RPMI7951 (cell line): ENCODE data around the gene TLCD5. TPM values are rescaled to one million over a fixed set of nuclear protein-coding genes. Genes with fewer than 3 reads are reported as not detected.

Experiments
- DNase-seq: peaks from one replicate; pipeline ENCODE4 v3.0.0-alpha.2; 2012; ENCODE audit warnings: low read depth
- total RNA-seq: library from RNA; depleted of rRNA; stranded (reverse); fragments of >200 nt; shearing (Covaris generic); gene quantifications from 2 replicates; pipeline ENCODE4 v1.2.3, GENCODE V29; 2014

TLCD5 gene
- total RNA-seq, 1 experiment from 2014 or later: 4.9 TPM

- no peak for DNase-seq
Observed at GRCh38 chr11:120307476-120307875, 17.6 kb upstream of the TLCD5 start.

DNA sequence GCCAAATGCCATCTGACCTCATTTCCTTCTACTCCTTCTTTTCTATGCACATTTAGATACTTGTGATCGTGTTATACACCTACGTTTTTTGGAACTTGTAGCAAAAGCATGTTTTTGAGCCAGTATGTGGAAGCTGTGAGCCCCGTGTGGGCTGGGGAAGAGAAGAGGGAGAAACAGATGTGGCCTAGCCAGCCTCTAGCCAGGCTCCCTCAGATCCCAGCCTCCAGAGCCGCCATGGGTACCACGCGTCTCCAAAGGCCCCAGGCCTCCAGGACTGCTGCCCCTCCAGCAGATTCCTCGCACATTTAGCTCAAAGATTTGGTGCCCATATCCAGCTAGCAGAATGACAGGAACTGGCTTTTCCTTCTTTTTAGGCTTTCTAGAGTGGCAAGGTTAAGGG lies 17.0 kb upstream of the TLCD5 start:
- DNase-seq: no peak

- no peak for DNase-seq
Observed at GRCh38 chr11:120310870-120311269, 14.2 kb upstream of the TLCD5 start.

- DNase-seq: no peak
Observed at GRCh38 chr11:120314861-120315260, 10.2 kb upstream of the TLCD5 start.

DNA sequence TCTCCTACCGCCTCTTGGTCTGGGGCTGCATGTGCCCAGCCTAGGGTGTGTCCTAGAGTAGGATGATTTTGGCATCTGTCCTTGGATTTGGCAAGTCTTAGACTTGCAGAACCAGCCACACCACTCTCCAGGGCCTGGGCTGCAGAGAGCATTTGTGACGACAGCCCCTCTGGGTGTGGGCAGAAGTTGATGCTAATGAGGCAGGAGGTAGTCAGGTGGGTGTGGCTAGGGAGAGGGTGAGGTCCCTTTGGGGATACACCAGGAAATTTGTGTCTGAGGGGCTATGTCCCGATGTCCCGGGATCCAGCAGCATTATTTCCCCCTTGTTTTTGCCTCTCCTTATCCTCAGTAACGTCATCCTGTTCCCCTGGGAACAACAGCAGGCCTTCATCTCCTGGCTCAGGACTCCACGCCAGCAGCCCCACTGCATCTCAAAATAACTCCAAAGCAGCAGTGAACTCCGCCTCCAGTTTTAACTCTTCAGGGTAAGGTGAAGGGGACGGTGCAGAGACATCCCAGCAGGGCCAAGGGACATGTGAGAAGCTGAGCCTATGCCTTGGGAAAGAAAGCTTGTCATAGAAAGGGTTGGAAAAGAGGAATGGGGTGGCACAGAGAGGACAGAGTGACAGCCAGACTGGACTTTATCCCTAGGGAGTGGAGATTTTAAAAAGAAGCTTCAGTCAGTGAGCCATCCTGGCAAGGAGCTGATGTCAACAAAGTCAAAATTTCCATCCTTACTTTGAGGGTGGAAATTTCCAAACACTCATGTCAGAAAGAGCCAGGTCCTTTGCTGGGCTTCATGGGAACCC lies 8.0 kb upstream of the TLCD5 start:
- no peak for DNase-seq

DNA sequence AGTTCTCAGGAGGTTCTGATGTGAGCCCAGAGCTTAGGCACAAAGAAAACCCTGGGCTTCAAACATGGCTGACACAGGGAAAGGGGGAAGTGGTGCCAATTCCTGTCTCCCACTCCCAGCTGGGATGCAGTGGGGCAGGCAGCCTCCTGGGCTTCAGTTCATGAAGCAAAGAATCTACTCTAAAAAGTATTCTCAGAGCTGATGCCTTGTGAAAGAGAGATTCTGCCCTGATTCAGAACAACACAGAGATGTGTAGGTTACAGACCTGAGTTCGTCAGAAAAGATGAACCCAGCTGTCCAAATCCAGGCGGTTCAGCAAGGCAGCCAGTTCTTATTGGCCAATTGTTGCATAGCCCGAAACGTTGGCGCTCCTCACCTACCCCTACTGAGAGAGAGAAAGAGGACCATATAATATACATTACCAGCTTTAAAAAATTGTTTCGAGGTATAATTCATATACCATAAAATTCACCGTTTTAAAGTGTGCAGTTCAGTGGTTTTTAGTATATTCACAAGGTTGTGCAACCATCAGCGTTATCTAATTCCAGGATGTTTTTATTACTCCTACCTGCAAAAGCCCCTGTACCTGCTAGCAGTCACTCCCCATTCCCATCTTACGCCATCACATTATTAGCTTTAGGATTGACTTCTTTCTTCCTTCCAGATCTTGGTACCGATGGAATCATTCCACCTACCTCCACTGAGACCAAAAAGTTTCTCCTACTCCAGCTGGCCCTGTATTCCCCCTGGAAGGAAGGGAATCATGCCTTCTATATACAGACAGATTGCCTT lies 7.2 kb upstream of the TLCD5 start:
- DNase-seq: no peak

DNA sequence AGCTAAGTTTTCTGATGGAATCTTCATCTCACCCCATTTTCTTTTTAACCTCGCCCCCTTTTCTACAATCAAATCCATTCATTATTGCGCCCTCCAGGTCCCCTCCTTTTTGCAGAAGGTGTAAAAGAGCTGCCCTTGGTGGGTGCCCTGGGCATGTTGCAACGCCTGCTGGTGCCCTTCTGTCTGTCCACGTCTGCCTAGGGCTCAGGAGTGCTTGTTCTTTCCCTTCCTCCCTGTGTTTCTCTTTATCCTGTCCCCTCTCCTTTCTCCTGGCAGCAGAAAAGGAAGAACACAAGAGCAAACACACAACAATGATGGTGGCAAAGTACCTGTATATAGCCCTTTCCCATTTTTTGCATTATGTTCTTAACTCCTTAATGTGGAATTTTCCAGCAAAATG lies 6.2 kb upstream of the TLCD5 start:
- no peak for DNase-seq

DNA sequence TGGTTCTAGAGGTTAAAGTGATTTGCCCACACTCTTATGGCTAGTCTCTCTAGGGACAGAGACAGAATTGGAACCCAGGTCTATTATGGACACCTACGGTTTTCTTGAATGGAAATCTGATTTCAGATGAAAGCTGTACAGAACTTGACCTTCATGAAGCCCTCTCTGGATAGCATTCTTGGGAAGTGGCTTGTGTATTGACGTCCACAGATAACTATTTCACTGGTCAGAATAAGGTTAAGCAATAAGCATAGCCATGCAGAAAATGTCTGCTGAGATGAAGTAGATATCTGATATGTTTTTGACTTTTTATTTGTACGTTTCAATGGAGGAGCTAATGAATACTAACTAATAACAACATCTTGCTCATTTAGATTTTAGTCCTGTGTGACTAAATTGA lies 1.1 kb downstream of the TLCD5 start:
- no peak for DNase-seq

GRCh38 chr11:120326845-120327281 lies 1.8 kb downstream of the TLCD5 start:
- no peak for DNase-seq

GRCh38 chr11:120327311-120327710 lies 2.2 kb downstream of the TLCD5 start:
- no peak for DNase-seq

DNA sequence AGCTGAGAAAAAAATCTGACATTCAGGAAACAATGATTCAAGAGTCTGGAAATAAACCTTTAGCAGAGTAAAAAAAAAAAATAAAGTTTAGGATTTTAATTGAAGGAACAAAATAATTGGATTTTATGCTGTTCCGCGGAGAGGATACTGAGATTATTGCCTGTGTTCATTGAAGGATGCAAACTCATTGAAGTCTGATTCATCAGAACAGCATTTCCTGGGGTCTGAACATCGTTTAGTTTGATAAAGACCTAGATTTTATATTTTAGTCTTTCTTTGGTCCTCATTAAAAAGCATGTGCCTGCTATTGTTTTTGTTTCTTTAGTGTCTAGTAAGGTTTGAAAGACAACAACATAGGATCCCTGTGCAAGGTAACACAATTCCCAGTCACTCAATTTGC lies 4.5 kb downstream of the TLCD5 start:
- DNase-seq: no peak

DNA sequence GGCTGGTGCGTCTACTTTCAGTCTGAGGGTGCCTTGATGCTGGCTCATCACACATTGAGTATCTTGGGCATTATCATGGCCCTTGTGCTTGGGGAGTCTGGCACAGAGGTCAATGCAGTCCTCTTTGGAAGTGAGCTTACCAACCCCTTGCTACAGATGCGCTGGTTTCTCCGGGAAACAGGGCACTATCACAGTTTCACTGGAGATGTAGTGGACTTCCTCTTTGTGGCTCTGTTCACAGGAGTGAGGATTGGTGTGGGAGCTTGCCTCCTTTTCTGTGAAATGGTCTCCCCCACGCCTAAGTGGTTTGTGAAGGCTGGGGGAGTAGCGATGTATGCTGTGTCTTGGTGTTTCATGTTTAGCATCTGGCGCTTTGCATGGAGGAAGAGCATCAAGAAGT lies 4.9 kb downstream of the TLCD5 start:
- DNase-seq: no peak

GRCh38 chr11:120331301-120331996 lies 6.3 kb downstream of the TLCD5 start:
- peak; percentile 92 for DNase-seq

DNA sequence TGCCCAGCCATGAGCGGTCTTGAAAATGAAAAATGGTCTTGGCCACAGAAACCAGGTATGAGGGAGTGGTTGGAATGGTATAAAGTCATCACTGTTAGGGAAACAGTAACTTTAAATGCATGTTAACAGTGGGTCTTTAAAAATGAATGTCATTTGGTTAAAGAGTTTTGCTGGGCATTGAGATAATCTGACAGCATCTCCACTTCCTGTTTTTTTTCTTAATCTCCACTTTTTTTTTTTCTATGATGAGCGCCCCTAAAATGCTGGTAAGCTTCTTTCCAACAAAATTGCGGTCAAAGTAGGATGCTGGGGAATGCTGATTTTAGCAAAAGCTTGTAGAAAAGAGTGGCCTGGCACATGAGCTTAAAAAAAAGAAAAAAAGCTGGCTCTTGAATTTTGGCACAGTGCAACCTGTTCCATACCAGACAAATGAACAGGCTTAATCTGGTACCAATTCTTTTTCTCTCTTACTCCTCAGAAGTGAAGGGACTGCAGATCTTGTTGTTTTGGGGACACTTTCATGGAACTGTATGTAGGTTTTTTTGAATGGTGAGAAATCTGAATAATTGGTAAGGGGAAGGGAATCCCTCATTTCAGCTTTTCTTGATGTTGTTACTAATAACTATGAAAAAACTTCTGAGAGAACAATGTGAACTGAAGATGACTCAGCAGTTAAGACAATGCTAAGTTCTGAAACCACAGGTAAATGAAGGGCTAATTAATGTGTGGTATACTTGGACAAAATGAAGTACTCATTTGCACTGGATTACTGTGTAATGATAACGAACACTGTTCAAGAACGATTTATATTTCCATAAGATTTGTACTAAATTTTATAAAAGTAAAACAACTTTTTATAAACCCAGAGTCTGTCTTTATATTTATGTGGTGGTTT lies 8.0 kb downstream of the TLCD5 start:
- DNase-seq: no peak

- no peak for DNase-seq
Observed at GRCh38 chr11:120333801-120334200, 8.7 kb downstream of the TLCD5 start.

GRCh38 chr11:120334332-120334731 lies 9.2 kb downstream of the TLCD5 start:
- no peak for DNase-seq

DNA sequence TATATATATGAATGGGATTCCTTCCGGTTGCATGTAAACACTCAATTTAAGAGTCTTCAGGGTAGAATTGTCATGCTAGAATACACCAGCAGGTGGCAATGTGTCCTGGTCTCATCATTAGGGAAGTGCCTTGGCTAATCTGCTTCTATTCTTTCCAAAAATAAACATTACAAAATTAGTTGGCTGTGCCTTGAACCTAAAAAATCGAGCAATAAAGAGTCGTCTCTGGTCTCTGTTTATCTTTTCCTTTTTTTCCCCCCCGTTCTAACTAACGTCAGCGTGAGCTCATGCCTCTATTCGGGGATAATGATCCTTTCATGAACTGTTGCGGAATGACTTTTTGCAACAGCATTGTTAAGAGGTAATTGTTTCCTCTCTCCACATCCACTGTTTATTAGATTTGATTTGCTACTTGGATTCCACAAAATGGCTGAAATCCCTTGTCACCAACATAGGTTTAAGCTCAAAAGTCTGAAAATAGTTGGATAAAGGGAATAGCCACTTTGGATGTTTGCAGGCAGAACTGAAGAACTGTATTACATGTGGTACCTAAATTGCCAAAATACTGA lies 9.9 kb downstream of the TLCD5 start:
- peak; percentile 76 for DNase-seq

DNA sequence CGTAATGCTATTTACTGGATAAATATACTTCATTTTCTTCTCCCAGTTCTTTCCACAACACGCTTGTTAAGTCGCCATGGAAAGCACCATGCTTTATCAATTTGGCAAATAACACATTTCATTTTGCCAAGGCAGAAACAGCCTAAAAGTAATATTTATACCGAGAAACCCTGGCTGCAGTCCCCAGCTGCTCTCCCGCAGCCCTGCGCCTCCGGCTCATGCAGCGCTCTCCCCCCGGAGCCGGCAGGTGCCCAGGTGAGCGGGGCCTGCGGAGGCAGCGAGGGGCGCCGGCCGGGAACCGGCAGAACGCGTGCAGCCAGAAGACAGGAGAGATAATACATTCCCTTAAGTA lies 10.4 kb downstream of the TLCD5 start:
- DNase-seq: no peak

DNA sequence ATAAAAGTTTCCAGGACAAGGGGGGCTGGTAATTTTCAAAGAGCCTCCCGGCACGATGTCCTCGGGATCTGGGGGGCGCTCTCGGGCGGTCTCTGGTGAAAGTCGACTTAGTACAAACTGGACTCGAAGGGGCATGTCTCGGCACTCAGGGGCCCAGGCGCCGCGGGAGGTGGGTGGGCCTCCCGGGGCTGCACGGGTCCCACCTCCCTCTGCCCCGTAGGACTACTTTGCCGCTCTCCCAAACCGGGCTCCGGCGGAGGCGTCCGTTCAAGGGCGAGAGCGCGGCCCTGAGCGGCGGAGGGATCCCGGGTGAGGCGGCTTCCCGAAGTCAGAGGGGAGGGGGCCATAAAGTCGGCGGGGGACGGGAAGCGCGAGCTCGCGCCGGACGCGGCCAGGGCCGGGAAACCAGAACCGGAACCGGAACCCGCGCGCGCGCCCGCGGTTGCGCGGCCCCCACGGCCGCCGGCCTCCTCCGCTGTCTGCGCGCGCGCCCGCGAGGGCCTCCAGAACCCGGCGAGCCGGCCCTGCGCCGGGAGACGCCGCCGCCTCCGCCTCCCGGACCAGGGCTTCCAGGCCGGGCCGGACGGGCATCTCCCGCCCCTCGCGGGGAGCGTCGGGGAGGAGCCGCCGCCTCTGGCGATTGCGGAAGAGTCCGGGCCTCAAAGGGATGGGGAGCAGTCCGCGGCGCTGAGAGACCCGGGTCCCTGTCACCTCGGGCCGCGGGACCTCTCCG lies 11.0 kb downstream of the TLCD5 start, which contains the start of gene ARHGEF12:
Gene ARHGEF12 (plus strand): TSS at position 506 of the 733 bp plus-strand sequence. CDS start 831 bp downstream, outside the sequence.
- peak; percentile 97 for DNase-seq

DNA sequence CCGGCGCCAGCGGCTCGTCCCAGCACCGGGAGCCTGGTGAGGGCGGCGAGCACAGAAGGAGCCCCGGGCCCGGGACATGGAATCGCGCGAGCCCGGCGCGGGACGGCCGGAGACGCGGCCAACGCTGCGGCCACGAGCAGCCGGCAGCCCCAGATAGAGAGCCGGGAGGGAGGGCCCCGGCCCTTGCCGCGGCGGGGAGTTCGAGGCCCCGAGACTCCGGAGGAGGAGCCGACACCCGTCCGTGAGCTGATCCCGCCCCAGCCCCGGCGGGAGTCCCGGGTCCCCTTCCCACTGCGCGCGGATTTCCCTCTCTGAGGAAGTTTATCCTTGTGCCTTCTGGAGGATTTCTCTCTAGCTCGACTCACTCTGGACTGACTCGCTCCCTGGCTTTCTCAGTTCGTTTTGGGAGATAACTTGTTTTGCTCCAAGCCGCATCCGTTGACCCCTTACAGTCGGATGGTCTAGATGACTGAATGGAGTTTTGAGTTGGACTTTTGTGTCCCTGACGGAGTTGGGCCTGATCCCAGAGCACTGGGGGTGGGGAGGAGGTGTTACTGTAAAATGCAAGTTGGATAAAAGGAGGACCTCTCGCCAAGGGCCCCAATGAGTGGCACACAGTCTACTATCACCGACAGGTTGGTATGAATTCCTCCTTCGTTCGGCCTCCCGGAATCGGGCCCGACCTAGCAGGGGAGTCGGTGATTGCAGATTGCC lies 11.7 kb downstream of the TLCD5 start:
- peak; percentile 42 for DNase-seq
